Measurements from ENCODE around the gene OBSCN. TPM values are rescaled to one million over a fixed set of nuclear protein-coding genes. Genes with fewer than 3 reads are reported as not detected.
"Not testable (repeated sequence)": the region's sequence is repeated elsewhere in the genome, so short reads cannot be mapped to it uniquely, and the experiment has no call there.

The OBSCN gene
- total RNA-seq, 1 donor from 2014 or later: 316 TPM

GRCh38 chr1:228169345-228169744 lies 38.5 kb upstream of the OBSCN start:
- DNase-seq (no peak), ATAC-seq (ENCODE audit: poor library complexity) (no peak)
- intact Hi-C loops (cut with DNase I): no loop called here

GRCh38 chr1:228170666-228171065 lies 37.2 kb upstream of the OBSCN start:
- intact Hi-C loops (cut with DNase I): no loop called here
- DNase-seq: no peak
- no peak for ATAC-seq (ENCODE audit: poor library complexity)

DNA sequence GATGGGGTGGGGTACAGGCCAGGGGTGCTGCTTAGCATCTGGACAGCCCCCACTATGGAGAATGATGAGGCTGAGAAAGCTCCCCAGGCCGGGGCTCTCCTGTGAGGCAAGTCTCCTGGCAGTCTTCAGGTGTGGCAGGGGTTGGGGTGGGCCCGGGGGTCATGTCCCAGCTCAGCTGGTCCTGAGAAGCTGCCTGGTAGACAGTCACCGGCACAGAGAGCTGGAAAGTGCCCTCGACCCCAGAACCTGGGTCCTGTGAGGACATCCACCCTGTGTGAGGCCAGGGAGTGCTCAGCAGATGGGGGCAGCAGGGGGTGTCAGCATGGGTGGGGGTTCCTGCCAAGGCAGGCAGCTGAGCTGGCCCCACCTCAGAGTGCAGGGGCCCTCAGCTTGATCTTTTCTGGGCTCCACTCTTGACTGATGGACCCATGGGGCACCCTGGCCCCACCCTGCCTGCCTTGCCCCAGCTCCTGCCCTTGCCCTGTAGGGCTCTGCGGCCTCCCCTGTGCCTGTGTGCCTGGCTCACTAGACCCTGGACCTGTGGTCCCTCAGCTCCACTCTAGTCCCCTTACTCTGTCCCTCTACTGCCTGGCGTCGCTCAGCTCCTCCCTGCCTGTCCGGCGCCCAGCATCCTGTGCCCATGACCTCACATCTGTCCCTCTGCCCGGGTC lies 36.5 kb upstream of the OBSCN start:
- intact Hi-C loops (cut with DNase I): no loop called here
- DNase-seq (no peak), ATAC-seq (ENCODE audit: poor library complexity) (no peak)

DNA sequence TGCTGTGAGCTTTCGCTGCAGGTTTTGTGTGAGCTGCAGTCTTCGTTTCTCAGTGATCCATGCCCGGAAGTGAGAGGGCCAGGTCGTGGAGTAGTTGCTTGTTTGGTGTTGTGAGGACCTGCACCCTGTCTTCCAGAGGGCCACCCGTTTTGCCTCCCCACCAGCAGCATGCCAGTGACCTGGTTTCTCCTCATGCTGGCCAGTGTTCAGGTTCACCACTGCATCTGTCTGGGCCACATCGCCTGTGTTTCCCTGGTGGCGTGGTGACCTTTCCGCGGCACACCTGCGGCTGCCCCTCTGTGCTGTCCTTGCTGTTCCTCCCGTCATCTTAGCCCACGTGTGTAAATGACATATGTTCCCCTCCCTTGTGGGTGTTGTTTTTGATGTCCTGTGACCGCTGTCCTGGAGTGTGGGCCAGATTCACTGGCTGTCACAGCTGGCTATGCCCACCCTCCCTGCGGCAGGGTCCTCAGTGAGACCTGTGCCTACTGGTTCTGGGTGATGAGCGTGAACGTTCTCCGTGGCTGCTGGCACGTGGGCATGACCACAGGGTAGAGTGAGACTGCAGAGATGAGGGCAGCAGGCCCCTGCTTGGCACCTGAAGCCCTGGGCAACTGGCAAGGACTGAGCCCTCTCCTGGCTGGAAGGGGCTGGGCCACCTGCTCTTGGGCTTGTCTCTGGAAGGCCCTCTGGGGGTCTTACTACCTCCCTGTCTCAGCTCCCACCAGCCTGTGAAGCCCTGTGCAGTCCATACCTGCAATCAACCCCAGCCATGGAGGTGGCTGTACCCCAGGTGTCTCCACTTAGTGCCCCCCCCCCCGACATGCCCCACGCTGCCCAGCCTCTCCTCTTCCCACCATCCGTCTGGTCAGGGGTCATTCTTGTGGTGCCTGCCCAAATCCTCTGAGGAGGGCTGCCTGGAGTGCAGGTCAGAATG lies 35.0 kb upstream of the OBSCN start:
- no peak for DNase-seq
- intact Hi-C loops (cut with DNase I): no loop called here
- no peak for ATAC-seq (ENCODE audit: poor library complexity)

DNA sequence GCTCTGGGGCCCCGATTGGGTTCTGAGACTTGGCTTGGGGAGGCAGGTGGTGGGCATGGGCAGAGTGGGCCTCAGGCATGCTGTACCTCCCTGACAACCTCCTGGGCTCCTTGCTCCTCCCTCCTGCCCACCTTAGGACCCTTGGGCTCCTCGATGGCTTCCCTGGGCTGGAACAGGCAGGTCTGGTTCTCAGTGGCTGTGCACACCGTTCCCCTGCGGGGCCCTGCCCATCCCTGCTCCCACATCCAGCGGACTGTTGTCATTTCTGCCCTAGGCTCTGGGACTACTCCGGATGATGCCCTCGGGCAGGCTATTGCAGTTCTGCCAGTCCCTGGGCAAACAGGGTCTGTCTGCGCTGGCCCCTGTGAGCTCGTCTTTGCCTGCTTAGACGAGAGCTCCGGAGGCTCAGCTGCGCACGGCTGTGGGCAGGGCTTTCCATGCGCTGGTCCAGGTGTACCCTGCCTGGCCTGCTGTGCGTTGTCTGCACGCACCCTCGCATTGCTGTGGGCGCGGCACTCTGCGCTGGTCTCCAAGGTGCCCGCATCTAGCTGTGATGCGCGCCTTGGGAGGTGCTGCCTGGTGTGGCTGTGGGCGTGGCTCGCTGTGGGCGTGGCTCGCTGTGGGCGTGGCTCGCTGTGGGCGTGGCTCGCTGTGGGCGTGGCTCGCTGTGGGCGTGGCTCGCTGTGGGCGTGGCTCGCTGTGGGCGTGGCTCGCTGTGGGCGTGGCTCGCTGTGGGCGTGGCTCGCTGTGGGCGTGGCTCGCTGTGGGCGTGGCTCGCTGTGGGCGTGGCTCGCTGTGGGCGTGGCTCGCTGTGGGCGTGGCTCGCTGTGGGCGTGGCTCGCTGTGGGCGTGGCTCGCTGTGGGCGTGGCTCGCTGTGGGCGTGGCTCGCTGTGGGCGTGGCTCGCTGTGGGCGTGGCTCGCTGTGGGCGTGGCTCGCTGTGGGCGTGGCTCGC lies 34.0 kb upstream of the OBSCN start:
- DNase-seq: peak; percentile 44
- intact Hi-C loops (cut with DNase I); ATAC-seq (ENCODE audit: poor library complexity): not testable (repeated sequence)

DNA sequence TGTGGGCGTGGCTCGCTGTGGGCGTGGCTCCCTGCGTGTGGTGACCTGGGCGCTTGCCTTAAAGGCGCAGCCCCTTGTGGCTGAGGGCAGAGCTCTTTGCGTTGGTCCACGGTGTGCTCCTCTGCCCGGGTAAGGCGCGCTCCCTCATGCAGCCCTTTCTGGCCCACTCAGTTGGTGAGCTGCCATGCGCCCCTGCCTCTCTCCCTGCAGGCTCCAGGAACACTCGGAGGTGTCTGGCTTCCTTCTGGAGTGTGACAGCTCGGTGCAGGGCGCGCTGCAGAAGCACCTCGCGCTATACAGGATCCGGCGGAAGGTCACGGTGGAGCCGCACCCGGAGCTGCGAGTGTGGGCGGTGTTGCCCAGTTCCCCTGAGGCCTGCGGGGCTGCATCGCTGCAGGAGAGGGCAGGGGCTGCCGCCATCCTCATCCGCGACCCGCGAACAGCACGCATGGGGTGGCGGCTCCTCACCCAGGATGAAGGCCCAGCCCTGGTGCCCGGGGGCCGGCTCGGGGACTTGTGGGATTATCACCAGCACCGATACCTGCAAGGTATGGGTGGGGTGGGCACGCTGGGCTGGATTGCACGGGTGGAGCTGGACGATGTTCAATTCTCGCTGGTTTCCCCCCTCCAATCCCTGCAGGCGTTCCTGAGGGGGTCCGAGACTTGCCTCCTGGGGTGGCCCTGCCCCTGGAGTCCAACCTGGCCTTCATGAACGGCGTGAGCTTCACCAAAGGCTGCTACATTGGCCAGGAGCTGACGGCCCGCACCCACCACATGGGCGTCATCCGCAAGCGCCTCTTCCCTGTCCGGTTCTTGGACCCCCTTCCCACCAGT lies 33.1 kb upstream of the OBSCN start:
- peak; percentile 51 for DNase-seq
- intact Hi-C loops (cut with DNase I): no loop called here
- peak; percentile 32 for ATAC-seq (ENCODE audit: poor library complexity)

DNA sequence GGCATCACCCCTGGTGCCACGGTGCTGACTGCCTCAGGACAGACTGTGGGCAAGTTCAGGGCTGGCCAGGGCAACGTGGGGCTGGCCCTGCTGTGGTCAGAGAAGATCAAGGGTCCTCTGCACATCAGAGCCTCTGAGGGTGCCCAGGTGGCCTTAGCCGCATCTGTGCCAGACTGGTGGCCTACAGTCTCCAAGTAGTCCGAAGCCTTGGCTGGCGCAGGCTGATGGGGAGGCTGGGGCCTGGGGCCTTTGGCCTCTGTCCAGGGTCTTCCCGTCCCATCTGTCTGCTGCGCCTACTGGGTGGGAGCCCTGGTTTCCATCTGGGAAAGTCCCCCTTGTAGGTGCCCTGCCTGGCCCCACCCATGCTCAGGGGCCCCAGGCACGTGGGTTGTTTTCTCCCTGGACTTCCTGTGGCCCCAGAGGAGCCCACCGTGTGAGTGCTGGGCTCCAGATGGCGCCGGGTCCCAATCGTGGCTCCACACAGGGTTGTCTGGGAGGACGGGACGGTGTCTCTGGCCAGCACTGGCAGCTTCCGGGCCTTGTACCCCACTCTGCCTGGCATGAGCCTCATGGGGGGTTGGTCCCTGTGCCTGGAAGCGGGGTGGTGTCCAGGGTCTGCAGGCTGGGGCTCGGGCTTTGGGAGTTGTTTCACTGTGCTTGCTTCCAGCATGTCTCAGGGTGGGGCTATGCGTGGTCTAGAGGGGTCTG lies 32.4 kb upstream of the OBSCN start:
- DNase-seq: no peak
- intact Hi-C loops (cut with DNase I): no loop called here
- no peak for ATAC-seq (ENCODE audit: poor library complexity)

GRCh38 chr1:228176024-228176395 lies 31.8 kb upstream of the OBSCN start:
- intact Hi-C loops (cut with DNase I): no loop called here
- ATAC-seq (ENCODE audit: poor library complexity) (peak; percentile 42), DNase-seq (no peak)

DNA sequence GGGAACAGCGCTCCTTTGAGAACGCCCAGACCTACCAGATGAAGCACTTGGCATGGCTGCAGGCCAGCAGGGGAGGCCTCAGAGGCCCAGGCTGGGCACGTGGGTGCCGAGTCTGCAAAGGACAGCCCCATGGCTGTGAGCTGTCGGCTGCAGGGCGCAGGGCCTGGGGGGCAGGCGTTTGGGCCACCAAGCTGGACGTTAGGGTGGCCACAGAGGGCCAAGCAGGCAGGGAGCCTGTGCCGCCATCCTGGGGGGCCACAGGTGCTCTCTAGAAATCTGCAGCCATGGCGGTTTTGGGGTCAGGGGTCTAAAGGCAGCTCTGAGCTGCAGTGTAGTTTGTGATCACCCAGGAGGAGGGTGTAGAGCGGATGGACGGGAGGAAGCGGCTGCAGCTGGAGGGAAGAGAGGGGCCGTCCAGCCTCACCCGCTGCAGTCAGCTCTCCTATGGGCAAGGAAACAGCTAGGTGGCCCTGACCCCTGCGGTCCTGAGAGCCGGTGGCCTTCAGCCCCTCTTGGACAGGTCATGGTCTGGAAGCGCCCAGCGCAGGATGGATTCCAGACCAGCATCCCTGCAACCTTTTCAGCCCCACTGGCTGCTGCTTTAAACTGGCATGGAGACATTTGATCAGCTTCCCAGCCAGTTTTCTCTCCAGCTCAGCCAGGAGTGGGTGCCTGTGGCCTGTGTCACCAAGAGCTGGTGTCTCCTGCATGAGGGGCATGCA lies 31.2 kb upstream of the OBSCN start:
- ATAC-seq (ENCODE audit: poor library complexity) (peak; percentile 78), DNase-seq (peak; percentile 75)
- intact Hi-C loops (cut with DNase I): no loop called here

- ATAC-seq (ENCODE audit: poor library complexity) (no peak), DNase-seq (no peak)
- intact Hi-C loops (cut with DNase I): no loop called here
Measured at GRCh38 chr1:228177183-228177475, 30.7 kb upstream of the OBSCN start.

DNA sequence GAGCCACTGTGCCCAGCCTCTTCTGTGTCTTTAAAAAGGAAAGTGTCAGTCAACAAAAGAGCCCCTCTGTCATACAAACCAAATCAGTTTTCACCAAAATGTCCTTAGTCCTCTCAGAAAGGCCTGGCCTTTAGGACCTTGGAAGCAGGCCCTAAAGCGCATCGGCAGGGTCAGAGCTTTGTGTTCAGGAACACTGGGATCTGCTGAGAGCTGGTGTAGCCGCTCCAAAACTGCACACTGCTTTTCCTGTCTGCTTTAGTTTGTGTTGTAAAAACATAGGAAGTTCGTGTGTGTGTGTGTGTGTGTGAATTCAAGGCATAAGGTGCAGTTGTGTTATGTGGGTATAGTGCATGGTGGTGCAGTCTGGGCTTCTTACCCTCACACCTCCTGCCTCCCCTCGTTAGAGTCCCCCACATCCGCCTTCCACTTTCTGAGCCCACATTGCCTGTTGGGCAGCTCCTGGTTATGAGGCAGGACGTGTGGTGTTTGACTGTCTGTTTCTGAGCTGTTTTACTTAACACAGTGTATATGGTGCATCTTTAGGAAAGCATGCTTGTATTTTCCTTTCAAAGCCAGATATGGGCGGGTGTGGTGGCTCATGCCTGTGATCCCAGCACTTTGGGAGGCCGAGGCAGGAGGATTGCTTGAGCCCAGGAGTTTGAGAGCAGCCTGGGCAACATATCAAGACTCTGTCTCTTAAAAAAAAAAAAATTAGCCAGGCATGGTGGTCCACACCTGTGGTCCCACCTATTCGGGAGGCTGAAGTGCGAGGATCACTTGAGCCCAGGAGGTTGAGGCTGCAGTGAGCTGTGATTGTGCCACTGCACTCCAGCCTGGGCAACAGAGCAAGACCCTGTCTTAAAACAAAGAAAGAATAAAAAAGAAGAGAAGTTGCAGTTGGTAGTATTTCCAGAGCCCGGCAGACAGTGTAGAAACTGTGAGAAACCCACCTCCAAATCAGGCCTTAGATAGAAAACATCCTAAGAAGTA lies 29.8 kb upstream of the OBSCN start:
- no peak for DNase-seq
- intact Hi-C loops (cut with DNase I): no loop called here

DNA sequence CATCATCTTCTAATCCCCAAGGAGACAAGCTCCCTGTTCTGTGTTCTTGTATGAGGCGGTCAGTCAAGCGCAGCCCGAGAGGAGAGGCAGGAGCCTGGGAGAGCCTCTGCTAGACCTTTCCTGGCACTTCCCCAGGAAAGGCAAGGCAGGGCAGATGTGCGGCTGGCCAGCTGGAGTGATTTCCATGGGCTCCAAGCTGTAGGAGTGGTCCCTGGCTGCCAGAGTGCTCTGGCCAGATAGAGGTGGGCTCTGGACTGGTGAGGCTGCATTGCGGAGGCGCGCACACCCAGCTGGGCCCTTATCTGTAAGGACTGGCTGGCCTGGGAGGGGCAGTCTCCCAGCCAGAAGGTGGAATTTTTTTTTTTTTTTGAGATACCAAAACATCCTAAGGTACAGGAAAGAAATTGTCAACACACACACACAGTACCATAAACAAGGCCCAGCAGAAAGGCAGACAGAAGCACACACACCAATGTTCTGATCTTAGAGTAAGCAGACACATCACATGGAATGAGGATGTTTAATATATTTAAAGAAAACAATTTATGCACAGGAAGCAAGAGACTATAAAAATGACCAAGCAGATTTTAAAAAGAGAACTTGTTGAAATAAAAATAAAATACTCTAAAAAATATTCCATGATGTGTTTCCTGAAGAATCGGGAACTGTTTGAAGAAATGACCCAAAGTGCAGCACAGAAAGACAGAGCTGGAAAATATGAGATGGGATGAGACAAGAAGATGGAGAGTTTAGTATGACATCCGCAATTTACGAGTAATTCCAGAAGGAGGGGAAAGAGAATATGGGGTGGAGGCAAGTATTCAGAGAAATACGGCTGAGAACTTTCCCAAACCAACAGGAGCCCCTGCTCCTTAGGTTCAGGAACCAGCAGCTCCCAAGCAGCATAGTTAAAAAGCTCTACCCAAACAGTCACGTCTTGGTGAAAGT lies 28.8 kb upstream of the OBSCN start:
- intact Hi-C loops (cut with DNase I): no loop called here

More for the DNA sequence above, 29.8 kb upstream of the OBSCN start:
- ATAC-seq (ENCODE audit: poor library complexity): no peak

DNA sequence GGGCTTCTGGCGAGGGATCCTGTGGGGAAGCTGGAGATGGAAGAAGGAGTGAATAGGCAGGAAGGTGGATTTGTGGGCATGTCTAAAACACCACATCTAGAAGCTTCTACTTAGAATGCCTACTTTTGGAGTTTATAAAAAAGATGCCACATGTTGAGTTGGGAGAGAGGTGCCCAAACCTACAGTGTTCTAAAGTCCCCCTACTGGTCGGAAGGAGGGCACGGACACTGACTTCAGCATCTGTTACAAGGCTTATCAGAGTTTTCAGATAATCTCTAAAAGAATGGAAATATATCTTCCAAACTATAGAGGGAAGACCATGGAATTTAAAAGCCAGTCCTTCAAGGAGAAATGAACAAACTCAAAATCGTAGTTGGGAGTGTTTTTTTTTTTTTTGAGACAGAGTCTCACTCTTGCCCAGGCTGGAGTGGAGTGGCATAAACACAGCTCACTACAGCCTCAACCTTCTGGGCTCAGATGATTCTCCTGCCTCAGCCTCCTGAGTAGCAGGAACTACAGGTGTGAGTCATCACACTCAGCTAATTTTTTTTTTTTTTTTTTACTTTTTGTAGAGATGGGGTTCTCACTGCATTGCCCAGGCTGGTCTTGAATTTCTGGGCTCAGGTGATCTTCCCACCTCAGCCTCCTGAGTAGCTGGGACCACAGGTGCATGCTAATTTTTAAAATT lies 27.4 kb upstream of the OBSCN start:
- ATAC-seq (ENCODE audit: poor library complexity) (no peak), DNase-seq (no peak)
- intact Hi-C loops (cut with DNase I): no loop called here

More for the DNA sequence above, 28.8 kb upstream of the OBSCN start:
- no peak for ATAC-seq (ENCODE audit: poor library complexity)
- DNase-seq: no peak

- intact Hi-C loops (cut with DNase I): no loop called here
- no peak for DNase-seq
- ATAC-seq (ENCODE audit: poor library complexity): no peak
Measured at GRCh38 chr1:228180959-228181644, 26.7 kb upstream of the OBSCN start.

All from Right ventricle myocardium superior (tissue), 1 donor.